Activated T-cell treated with anti-CD3 and anti-CD28 coated beads, Interleukin-2, amount 50 U/mL, for 1 hour (primary cell): ENCODE results near the gene CPA5.

Source experiments
- DNase-seq: peaks from one replicate; pipeline ENCODE4 v3.0.0-alpha.2; 2020

CPA5 gene

DNA sequence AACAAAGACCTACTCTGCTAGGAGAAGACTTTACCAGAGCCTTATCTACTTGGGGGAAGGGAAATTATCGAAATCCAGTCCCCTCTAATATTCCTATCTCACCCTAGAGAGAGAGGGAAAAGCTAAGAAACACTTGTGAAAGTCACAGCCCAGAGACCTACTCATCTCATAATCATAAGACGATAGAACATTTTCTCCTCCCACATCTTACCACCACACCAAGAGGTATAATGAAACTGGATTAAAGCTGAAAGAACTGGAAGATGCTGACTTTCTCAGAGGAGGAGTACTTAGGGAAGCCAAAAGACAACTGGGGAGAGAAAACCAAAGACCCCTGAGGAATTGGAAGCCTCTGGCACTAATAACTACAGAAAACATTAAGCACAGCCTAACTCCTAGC is 10.8 kb upstream of the CPA5 start:
- no peak for DNase-seq

DNA sequence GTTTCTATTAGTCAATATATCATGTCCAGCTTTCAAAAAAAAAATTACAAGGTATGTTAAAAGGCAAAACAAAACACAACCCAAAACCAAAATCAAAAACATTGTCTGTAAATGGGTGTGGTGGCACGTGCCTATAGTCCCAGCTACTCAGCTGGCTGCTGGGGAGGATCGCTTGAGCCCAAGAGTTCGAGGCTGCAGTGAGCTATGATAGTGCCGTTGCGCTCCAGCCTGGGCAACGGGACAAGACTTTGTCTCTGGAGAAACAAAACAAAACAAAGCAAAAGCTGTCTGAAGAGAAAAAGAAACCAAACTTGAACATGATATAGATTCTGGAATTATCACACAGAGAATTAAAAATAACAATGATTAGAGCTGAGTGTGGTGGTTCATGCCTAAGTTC is 10.3 kb upstream of the CPA5 start:
- DNase-seq = no peak

DNA sequence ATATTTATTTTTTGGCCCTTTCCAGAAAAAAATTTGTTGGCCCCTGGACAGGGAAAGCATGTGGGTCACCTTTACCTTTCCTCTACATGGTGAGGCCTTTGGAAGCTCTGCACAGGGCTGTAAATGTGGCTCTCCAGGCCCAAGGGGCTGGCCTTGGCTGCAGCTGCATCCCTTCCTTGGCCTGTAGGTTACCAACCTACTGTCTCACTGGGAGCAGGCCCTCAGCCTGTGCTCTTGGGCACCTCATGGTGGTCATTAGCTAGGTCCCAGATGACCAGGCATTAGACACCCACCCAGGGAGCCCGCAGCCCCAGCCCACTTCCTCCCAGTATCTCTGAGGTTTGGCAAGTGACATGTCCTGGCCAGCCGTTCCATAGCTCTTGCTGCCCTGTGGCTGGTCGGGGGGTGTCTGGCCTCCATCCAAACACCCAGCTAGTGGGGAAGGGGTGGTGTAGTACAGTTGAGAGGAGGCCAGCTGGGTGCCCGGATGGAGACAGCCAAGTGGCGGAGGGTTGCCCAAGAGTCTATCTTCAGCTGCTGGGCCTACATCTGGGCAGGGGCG is 7.1 kb upstream of the CPA5 start:
- no peak for DNase-seq

DNA sequence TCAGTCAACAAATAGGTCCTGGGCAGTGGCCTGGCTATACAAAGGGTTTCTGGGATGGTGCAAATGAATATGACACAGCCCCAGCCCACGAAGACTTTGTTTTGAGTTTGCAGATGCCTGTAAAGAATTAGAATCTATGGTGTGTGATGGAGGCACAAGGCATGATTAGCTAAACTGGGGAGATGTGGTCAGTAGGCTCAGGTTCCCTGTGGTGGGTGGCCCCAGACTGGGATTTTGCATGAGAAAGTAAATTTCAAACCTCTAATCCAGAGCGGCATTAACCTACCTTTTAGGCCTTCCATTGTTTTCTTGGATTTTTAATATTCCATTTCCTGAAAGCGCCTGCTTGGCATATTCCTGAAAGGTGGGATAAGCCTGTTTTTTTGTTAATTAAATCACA is 6.4 kb upstream of the CPA5 start:
- DNase-seq = no peak

DNA sequence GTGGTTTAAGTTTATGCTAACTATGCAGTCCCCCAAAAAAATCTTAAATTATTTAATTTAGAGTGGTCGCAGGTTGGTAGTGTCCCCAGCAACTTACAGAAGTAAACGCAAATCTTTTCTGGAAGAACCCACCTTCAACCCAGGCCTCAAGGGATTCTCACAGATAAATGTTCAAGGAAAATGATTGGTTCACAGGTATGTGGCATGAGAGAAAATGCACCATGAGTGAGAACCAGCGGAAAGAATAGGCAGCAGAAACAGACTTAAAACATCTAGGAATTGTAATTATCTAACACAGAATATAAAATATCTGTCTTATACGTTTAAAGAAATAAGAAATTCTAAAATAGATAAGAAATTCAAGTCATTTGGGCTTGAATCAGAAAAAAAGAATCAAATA is 2.7 kb upstream of the CPA5 start:
- no peak for DNase-seq

DNA sequence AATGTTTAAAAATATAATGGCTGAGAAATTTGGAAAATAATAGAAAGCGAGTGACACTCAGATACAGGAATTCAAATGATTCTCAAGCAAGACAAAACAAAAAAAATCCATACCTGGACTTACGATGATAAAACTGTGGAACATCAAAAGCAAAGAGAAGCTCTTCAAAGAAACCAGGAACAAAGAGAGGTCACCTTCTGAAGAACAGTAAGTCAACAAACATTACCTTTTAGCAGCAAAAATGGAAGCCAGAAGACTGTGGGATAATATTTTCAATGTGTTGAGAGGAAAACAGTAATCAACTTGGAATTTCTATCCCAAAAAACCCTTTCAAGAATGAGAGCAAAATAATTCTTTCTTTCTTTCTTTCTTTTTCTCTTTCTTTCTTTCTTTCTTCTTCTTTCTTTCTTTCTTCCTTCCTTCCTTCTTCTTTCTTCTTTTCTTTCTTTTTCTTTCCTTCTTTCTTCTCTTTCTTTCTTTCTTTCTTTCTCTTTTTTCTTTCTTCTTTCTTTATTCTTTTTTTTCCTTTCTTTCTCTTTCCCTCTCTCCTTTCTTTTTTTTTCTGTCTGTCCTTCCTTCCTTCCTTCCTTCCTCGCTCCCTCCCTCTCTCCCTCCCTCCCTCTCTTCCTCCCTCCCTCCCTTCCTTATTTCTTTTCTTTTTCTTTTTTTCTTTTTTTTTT is 1.8 kb upstream of the CPA5 start:
- no peak for DNase-seq

DNA sequence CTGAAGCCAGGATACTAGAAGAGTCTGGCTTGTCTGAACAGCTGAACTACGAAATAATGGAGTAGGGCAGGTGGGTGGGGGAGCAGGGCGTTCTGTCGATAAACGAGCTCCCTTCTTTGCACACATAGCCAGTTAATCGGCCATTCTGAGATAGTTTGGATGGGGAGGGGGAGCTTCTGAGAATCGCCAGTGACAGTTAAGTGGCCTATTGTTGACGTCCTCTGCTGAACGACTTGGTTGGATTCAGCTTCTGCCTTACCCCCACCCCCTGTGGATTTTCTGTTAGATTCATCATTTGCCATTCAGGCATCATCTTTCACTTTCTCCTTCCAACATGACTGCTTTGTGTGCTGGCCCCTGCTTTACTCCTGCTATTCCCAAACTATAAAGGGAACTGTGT is 520 bp downstream of the CPA5 start:
- DNase-seq = no peak

DNA sequence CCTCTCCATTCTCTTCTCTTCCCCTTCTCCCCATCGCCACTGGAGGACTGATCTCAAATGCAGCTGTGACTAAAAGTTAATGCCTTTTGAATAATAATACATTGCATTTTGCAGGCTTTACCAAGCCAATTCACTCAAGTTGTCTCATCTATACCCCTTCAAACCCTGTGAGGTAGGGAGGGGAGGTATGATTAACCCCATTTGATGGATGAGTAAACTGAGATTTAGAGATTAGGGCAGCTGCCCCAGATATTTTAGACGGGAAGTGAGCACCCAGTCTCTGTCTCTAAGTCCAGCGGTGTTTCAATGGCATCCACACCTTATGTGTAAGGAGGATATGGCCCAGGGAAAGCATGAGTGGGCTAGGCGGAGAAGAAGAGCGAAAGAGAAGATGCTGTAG is 1.1 kb downstream of the CPA5 start:
- no peak for DNase-seq

DNA sequence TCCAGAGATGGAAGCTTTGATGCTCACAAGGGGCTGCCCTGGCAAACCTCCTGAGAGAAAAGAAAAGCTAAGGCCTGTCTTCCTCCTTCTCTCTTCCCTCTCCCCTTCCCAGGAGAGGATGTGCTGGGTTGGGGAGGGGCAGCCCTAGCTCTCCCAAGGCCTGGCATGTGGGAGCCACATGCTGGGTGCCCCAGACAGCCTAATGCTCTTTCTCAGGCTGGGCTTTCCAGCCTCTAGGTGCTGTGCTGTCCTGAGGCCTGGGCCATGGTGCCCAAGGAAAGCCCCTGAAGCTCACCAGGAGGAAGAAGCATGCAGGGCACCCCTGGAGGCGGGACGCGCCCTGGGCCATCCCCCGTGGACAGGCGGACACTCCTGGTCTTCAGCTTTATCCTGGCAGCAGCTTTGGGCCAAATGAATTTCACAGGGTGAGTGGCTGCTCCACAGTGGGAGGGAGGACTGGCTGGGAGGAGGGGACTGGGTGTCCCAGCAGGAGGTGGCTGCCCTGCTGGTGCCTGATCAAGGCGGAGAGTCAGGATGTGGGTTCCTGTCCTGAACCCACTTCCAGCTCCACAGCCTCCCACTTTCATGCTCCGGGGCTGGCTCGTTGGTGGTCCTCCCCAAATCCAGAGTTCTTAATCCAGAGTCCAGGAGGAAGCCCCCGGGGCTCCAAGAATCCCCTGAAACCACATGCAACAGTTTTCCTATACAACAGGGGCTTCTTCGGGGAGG is 1.7 kb downstream of the CPA5 start:
- DNase-seq = no peak

DNA sequence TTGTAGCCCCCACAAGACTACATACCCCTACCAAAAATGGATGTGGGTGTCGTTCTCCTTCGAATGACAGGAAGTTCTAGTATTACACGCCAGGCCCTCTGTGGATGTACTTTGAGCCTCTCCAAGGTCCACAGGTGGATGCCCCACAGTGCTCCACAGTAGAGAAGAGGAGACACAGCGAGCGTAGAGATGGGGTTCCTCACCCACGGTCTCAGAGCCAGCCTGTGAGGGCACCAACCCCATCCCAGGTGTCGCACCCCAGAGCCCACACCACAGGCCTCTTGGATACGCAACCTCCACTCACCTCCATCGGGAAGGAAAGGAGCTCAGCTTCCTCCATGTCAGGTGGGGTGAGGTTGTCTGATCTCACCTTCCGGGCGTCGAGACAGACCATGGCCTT is 2.3 kb downstream of the CPA5 start:
- DNase-seq = no peak

DNA sequence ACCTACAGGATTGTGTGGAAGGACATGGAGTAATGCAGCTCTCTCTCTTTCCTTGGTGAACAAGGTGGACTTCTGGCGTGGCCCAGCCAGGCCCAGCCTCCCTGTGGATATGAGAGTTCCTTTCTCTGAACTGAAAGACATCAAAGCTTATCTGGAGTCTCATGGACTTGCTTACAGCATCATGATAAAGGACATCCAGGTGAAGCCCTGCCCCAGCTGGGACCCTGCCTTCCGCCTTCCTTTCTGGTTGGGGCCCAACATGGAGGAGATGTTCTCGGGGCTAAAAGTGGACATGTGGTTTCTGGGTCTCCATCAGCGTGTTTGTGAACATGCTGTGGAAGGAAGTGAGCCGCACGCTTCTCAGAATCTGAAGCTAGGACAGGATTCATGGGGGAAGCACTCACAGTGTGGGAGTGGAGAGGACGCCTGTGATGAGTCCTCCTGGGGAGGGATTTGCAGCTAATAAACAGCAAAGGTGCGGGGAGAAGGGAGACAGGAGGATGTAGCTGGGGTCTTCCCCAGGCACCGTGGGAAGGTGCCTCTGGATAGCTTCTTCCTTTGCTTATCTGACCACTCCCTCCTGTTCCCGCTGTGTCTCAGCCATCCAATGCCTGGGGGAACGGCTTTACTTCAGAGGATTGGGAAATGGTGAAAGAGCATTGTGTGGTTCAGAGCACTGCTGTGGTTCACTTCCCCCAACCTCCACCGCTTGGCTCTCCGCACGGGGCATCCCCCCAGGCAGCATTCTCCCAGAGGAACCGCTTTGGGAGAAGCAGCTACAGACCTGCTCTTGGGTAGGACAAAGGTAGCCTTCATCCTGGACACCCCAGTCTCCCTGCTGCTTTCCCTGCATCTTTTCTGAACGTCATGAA is 5.5 kb downstream of the CPA5 start:
- DNase-seq = no peak

DNA sequence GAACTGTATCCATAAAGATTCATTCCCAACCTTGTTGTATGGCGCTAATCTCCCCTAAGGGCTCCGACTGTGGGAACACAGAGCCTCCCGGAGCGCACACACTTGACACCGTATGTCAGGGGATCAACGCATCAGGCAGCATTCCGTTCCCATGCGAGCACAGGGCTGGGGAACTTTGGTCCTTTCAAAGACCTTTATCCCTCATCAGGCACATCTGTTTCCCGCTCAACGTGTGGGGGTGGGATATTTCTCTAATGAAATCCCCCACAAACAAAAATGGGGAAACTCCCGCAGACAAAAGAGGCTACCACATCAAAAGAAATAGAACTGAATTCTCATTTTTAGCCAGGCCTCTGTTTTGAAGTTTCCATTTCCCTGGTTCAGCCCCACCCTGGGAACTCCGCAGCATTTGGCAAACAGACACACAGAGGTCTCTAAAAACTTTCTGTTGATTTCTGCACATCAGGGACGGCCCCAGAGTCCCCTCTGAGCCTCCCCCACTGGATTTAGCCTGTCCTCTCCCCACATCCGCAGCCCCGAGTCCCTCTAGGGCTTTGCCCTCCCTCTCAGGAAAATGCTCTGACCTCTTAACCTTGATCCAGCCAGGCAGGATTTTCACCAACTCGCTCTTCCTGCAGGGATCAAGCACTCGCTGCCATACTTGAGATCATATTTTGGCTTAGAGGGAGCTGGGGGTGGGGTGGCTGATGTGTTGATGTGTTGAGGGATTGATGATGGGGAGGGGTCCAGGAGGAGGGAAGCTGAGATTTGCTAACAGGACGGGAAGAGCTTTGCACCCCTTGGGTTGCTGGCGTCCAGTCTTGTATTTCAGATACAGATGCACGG is 6.6 kb downstream of the CPA5 start:
- DNase-seq = no peak

DNA sequence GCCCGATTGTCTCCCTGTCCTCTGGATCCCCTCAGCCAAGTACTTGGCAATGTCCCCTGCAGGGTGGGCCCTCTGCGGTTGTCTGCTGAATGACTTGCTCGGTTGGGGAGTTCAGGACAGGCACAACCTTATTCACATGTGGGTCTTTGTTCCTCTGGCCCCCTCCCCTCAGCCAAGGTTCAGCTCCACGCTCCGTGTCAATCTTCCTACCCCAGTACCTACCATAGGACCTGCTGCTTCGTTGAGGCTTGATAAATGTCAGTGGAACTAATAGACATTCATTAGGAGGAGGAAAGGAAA is 7.1 kb downstream of the CPA5 start:
- DNase-seq = no peak

DNA sequence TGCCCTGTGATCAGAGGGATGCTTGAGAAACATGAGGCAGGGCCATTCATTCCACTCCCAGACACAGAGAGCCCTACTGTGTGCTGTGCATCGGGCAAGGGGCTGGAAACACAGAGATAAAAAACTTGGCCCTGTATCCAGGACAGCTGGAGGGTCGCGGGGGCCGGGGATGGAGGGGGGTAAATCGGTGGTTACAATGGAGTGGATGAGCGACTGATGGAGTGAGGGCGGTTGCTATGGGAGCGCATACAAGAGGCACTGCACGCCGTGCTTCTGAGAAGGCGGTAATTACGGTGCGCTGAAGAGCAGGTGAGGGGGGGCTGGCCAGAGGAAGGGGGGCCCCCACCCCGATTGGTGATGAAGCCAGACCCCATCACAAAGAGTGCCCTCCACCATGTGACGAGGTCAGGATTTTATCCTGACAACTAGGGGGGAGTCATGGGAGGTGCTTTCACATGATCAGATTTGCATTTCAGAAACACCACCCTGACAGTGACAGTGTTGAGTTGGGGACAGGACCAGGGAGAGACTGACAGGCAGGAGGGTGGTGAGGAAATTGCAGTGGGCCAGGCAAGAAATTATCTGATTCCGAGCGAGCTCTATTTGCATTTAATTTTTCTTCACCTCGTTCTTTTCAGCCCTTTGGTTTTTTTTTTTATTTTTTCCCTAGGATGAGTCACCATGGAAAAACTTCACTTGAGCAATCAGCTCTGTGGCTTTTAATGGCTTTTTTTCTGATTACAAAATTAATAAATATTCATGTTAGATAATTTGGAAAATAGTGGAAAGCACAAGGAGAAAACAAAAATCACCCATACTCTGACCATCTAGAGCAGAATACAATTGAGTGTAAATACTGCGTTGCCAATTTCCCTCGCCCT is 7.8 kb downstream of the CPA5 start:
- DNase-seq = no peak

DNA sequence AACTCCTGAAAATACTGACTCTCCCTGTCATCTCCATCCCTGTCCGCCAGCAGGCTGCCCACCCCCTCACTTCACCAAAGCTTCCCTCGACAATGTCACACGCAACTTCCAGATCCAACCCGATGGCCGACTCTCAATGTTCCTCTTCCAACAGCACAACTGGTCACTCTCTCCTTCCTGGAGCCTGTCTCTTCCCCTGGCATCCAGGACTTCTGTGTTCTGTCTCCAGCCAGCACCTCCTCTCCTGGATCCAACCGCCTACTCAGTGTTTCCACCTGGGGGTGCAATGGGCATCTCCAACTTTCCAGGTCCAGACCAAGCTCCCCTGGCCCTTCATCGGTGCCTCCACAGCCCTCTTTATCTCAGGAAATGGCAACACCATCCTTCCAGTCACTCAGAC is 8.6 kb downstream of the CPA5 start:
- no peak for DNase-seq

DNA sequence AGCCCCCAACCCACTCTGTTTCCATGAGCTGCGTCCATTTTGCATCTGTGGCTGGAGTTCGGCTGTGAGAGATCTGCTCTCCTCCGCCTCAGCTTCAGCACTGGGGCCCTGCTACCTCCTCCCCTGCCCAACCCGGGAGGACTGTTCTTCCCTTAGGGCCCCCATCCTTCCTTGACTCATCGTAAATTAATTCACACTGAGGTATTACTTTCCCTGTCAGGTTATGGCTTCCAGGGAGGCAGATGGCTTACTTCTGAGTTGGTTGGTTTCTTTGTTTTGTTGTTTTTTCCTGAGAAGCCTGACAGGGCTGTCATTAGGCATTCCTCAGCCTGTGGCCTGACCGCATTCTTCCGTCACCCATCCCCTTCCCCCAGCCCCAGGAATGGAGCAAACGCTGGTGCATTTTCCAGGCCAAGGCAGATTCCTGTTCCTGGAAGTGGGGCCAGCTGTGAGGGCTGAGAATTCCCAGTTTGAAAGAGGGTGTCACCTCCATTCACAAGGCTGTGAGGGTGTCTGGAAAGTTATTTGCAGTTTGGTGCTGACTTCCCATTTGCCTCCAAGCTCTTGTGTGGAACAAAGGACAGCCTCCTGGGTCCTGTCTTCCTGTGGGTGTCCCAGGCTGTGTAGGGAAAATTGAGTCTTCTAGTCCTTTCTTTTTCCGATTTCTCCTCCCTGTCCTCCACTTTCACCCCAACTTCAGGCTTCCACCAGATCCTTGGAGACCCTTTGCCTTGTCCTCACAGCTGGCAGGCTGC is 11.7 kb downstream of the CPA5 start:
- no peak for DNase-seq

DNA sequence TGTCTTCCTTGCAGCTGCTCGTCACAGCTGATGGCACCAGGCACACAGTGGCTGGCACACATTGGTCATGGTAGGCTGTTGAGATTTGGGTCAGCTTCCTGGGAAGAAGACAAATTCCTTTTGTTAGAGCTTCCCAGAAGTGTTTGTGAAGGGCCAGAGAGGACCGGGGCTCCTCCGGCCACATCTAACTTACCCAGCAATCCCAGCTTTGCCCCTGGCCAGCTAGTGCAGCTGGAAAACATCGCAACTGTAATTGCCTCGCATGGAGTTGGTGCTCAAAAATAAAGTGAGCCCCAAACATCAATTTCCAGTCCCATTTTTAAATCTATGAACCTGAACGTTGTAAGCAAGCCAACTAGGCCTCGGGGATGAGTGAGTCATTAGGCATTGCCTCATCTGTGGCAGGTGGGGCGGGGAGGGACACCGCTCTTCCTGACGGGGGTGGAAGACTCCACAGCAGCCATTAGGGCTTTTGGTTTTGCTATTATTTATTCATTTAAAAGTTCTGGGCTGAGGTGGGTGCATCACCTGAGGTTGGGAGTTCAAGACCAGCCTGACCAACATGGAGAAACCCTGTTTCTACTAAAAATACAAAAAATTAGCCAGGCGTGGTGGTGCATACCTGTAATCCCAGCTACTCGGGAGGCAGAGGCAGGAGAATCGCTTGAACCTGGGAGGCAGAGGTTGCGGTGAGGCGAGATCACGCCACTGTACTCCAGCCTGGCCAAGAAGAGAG is 12.4 kb downstream of the CPA5 start:
- no peak for DNase-seq

DNA sequence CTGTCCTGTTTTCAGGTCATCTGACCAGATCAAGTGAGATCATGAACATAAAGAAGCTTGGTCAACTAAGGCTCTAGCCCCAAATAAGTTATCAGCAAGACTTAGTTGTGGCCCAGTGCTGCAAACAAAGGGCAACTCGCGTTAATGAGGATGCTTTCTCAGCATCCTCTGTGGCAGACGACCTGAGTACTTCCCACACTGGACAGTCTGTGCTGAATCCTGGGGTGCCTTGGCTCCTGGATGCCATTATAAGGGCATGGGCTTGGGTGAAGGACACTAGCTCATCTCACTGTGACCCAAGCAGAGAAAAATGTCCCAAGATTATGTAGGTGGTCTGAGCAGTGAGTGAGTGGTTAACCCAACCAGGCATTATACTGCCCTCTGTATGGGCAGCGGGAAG is 13.9 kb downstream of the CPA5 start:
- DNase-seq = no peak

DNA sequence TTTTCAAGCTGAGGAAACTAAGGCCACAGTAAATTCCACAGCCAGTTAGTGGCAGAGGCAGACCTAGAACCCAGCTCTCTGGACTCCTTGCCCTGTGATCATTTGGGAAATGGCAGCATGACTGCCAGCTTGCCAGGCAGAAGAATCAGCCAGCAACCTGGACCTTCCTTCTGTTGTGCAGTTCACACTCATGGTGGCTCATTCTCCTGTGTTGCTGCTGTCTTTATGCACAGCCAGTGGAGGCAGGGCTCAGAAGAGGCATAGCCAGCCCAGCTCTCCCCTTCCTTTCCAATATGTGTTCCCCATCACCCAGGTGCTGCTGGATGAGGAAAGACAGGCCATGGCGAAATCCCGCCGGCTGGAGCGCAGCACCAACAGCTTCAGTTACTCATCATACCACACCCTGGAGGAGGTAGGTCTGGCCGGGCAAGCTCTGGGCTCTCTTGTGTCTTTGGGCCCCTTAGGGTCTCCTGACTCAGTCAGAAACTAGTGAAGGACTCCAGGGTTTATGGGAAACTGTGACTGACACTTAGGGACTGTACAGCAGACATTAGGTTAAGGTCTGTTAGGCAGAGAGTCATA is 14.8 kb downstream of the CPA5 start:
- DNase-seq = no peak

DNA sequence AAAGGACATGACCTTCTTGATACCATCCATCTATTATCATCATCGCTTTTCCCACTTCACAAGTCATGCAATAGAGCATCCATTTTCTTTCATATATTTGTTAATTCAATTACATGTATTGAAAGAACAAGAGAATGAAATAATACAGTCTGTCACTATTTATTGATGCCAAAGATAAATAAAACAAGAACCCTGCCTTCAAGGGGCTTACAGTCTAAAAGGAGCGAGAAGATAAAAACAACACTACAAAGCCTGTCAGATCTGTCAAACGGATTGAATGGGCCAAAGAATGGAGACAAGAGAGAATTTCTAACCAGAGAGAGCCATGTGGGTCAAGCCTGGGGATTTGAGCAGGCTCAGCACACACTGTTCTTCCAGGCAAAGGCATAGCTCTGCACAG is 15.9 kb downstream of the CPA5 start:
- DNase-seq = no peak
